K562 (cell line): ENCODE data around the gene OR2AG1. TPM values are rescaled to one million over a fixed set of nuclear protein-coding genes. Genes with fewer than 3 reads are reported as not detected.

Experiments
- CBX2 ChIP-seq: fragments of 200-600 bp; sonication (generic); IDR thresholded peaks from one replicate; pipeline ENCODE4 v1.6.1; 2012; ENCODE audit warnings: mild to moderate bottlenecking, low read length, inconsistent platforms; ENCODE audit not compliant: insufficient read depth, poor library complexity, severe bottlenecking
- ETV1 ChIP-seq: fragments of 450-650 bp; conservative IDR thresholded peaks from 2 replicates; pipeline ENCODE4 v1.6.1; 2016; ENCODE audit warnings: missing genetic modification characterization, control low read depth, low read depth, missing compliant biosample characterization
- GABPA ChIP-seq: fragments of 200-800 bp; sonication (Bioruptor generic); conservative IDR thresholded peaks from 2 replicates; pipeline ENCODE4 v1.6.1; 2016; ENCODE audit warnings: low read depth, missing genetic modification characterization, missing compliant biosample characterization
- GABPB2 ChIP-seq: fragments of 250-450 bp; sonication (Bioruptor Pico); conservative IDR thresholded peaks from 2 replicates; pipeline ENCODE4 v1.5.1; 2021; ENCODE audit warnings: mild to moderate bottlenecking
- JUN ChIP-seq, 2 experiments: sonication (generic) in 1 of 2; formaldehyde crosslinking in 1 of 2; IDR thresholded peaks; 2 replicates each; pipeline versions ENCODE4 v1.6.1 to v1.8.0; 2012 to 2022; ENCODE audit warnings: borderline replicate concordance in 2 of 2, mild to moderate bottlenecking in 2 of 2, improper control_type of control experiment in 1 of 2, low read depth in 1 of 2, low read length in 1 of 2, missing genetic modification reagents in 1 of 2
- KLF16 ChIP-seq: IDR thresholded peaks from 2 replicates; pipeline ENCODE4 v1.6.1; 2016; ENCODE audit warnings: antibody characterized with exemption
- MYC ChIP-seq, 2 experiments: fragments of 250-450 bp in 1 of 2; sonication (Bioruptor Pico) in 1 of 2; IDR thresholded peaks; 2 replicates each; pipeline versions ENCODE4 v1.5.1 to v1.6.1; 2012 to 2021; ENCODE audit warnings: low read depth in 2 of 2, borderline replicate concordance in 1 of 2, improper control_type of control experiment in 1 of 2, low read length in 1 of 2, mild to moderate bottlenecking in 1 of 2, moderate library complexity in 1 of 2
- NCOA1 ChIP-seq: fragments of 450-650 bp; IDR thresholded peaks from 2 replicates; pipeline ENCODE4 v1.6.1; 2016; ENCODE audit warnings: low read depth
- POU5F1 ChIP-seq: fragments of 150-350 bp; IDR thresholded peaks from 2 replicates; pipeline ENCODE4 v1.6.1; 2014; ENCODE audit warnings: borderline replicate concordance, low read length, low read depth, mild to moderate bottlenecking; ENCODE audit not compliant: partially characterized antibody
- PTRF ChIP-seq: fragments of 450-650 bp; IDR thresholded peaks from 2 replicates; pipeline ENCODE4 v1.6.1; 2016; ENCODE audit warnings: mild to moderate bottlenecking, missing genetic modification characterization, missing compliant biosample characterization
- SMARCC2 ChIP-seq: fragments of 450-650 bp; IDR thresholded peaks from 2 replicates; pipeline ENCODE4 v1.6.1; 2017; ENCODE audit warnings: antibody characterized with exemption, moderate library complexity, mild to moderate bottlenecking, low read depth
- SMC3 ChIP-seq: conservative IDR thresholded peaks from 2 replicates; pipeline ENCODE4 v1.6.1; 2011; ENCODE audit warnings: low read depth, low read length, improper control_type of control experiment; ENCODE audit not compliant: insufficient read depth
- SOX6 ChIP-seq: fragments of 450-650 bp; IDR thresholded peaks from 2 replicates; pipeline ENCODE4 v1.6.1; 2014; ENCODE audit warnings: mild to moderate bottlenecking
- SRSF1 ChIP-seq: fragments of 200-400 bp; formaldehyde crosslinking; IDR thresholded peaks from 2 replicates; pipeline ENCODE4 v1.6.1; 2017; ENCODE audit warnings: mild to moderate bottlenecking, low read depth, low read length, moderate library complexity
- TAF15 ChIP-seq: fragments of 200-400 bp; formaldehyde crosslinking; IDR thresholded peaks from 2 replicates; pipeline ENCODE4 v1.6.1; 2017; ENCODE audit warnings: mild to moderate bottlenecking, low read depth, low read length, moderate library complexity
- ZKSCAN8 ChIP-seq: fragments of 200-800 bp; sonication (Bioruptor generic); IDR thresholded peaks from 2 replicates; pipeline ENCODE4 v1.6.1; 2016; ENCODE audit warnings: missing genetic modification characterization, missing compliant biosample characterization
- ZNF143 ChIP-seq: sonication (generic); formaldehyde crosslinking; IDR thresholded peaks from 2 replicates; pipeline ENCODE4 v1.9.0; 2022; ENCODE audit warnings: mild to moderate bottlenecking, missing genetic modification reagents
- ZNF175 ChIP-seq: fragments of 200-800 bp; sonication (Bioruptor generic); IDR thresholded peaks from 2 replicates; pipeline ENCODE4 v1.6.1; 2016; ENCODE audit warnings: low read depth, mild to moderate bottlenecking, missing genetic modification characterization, missing compliant biosample characterization
- ZNF324 ChIP-seq: fragments of 250-450 bp; sonication (Bioruptor Pico); IDR thresholded peaks from 2 replicates; pipeline ENCODE4 v1.4.0; 2020; ENCODE audit warnings: mild to moderate bottlenecking
- ZNF444 ChIP-seq: fragments of 250-450 bp; sonication (Bioruptor Pico); IDR thresholded peaks from 2 replicates; pipeline ENCODE4 v1.4.0; 2020; ENCODE audit warnings: mild to moderate bottlenecking, moderate library complexity
- ZNF589 ChIP-seq: fragments of 200-800 bp; sonication (Bioruptor generic); IDR thresholded peaks from 2 replicates; pipeline ENCODE4 v1.6.1; 2016; ENCODE audit warnings: low read depth, missing genetic modification characterization, missing compliant biosample characterization
- ZNF780A ChIP-seq: fragments of 250-450 bp; sonication (Bioruptor Pico); IDR thresholded peaks from 2 replicates; pipeline ENCODE4 v1.5.0; 2021; ENCODE audit warnings: mild to moderate bottlenecking
- polyA plus RNA-seq, 8 experiments: library from polyadenylated mRNA; depleted of rRNA in 4 of 8; stranded (reverse) in 5 of 8; unstranded in 3 of 8; fragments of >200 nt; fragmentation: Nextera tagmentation in 2 of 8; fragmentation: Illumina TruSeq in 1 of 8; extraction: Ambion mirVana in 2 of 8; extraction: Trizol in 1 of 8; gene quantifications; 2 replicates each; pipeline versions ENCODE4 v1.2.1 to v1.2.3, GENCODE V29; 2011 to 2014; ENCODE audit warnings: inconsistent platforms in 1 of 8, missing spikeins in 1 of 8
- total RNA-seq, 7 experiments: library from RNA; depleted of rRNA in 6 of 7; stranded (reverse); fragments of >200 nt in 6 of 7; fragmentation: Illumina TruSeq in 2 of 7; extraction: Trizol in 2 of 7; gene quantifications; 2 replicates each; pipeline versions ENCODE4 v1.2.1 to v1.2.3, GENCODE V29; 2011 to 2021; ENCODE audit warnings: low replicate concordance in 1 of 7
- TF ChIP-seq, protein P1 (sequence below): fragments of 450-650 bp; formaldehyde crosslinking; IDR thresholded peaks from 2 replicates; pipeline ENCODE4 v1.4.0; 2022; ENCODE audit warnings: missing genetic modification characterization
- TF ChIP-seq, protein P2 (sequence below): fragments of 450-650 bp; IDR thresholded peaks from 2 replicates; pipeline ENCODE4 v1.6.1; 2018; ENCODE audit warnings: mild to moderate bottlenecking, low read depth; ENCODE audit not compliant: partially characterized antibody

The OR2AG1 gene
- total and polyA plus RNA-seq, 9 of the 15 experiments (the other 6 are each of a cell fraction or from before 2014, with no cell fraction given) = 0.05 to 0.11 (median 0.07) TPM; not detected in 5

DNA sequence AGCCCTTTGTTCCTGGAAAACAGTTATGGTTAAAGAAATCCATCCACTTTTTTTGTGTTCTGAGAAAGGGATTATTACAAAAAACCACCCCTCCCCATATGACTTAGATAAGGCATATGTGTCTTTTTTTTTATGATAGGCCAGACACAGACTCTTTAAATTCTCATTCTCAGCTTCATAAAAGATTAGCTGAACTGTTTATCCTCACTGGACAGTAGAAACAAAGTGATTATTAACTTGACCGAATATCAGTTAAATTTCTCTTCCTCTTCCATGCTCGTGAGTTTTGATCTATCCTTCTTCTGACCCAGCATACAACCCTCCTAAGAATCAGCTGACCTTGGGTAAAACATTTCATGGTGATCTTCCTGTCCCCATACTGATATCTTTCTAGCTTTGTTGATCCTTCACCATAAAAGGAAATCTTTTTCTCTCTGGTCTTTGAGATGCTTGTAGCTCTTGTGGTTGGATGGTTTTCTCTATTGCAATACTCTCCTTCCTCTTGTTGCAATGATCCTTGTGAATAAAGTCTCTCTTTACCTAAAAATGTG, 37.3 kb upstream of the OR2AG1 start (continued):
- TF ChIP-seq, protein P1, sequence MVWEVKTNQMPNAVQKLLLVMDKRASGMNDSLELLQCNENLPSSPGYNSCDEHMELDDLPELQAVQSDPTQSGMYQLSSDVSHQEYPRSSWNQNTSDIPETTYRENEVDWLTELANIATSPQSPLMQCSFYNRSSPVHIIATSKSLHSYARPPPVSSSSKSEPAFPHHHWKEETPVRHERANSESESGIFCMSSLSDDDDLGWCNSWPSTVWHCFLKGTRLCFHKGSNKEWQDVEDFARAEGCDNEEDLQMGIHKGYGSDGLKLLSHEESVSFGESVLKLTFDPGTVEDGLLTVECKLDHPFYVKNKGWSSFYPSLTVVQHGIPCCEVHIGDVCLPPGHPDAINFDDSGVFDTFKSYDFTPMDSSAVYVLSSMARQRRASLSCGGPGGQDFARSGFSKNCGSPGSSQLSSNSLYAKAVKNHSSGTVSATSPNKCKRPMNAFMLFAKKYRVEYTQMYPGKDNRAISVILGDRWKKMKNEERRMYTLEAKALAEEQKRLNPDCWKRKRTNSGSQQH = no peak
- TF ChIP-seq PTRF (tag) (no peak), ZNF175 (CRISPR knock-in tag) (no peak), ETV1 (peak; percentile 43; the same call in 1 of the 2 replicates), GABPB2 (CRISPR knock-in tag) (no peak), KLF16 (no peak), ZNF589 (CRISPR knock-in tag) (0 out of 2 replicates have a peak, but pooled peaks have one; percentile 81), SRSF1 (no peak), ZNF444 (CRISPR knock-in tag) (no peak), MYC (IDR thresholded peaks at IDR 0.05; ENCODE audit: low read depth, low read length) (peak; percentile 34; the same call in 1 of the 2 replicates), MYC (CRISPR knock-in tag; IDR thresholded peaks at IDR 0.05; ENCODE audit: borderline replicate concordance, low read depth) (no peak), ZNF324 (CRISPR knock-in tag) (no peak), ZKSCAN8 (CRISPR knock-in tag) (0 out of 2 replicates have a peak, but pooled peaks have one; percentile 36), NCOA1 (no peak), JUN (IDR thresholded peaks at IDR 0.05; ENCODE audit: borderline replicate concordance, low read depth, low read length) (0 out of 2 replicates have a peak, but pooled peaks have one; percentile 26), JUN (CRISPR knock-in tag; IDR thresholded peaks at IDR 0.05; ENCODE audit: borderline replicate concordance) (no peak), TAF15 (no peak), SMARCC2 (no peak), ZNF143 (no peak), ZNF780A (no peak), SMC3 (no peak), CBX2 (no peak), GABPA (0 out of 2 replicates have a peak, but pooled peaks have one; percentile 14), SOX6 (peak; percentile 43; the same call in 1 of the 2 replicates), POU5F1 (no peak)
- TF ChIP-seq, protein P2, sequence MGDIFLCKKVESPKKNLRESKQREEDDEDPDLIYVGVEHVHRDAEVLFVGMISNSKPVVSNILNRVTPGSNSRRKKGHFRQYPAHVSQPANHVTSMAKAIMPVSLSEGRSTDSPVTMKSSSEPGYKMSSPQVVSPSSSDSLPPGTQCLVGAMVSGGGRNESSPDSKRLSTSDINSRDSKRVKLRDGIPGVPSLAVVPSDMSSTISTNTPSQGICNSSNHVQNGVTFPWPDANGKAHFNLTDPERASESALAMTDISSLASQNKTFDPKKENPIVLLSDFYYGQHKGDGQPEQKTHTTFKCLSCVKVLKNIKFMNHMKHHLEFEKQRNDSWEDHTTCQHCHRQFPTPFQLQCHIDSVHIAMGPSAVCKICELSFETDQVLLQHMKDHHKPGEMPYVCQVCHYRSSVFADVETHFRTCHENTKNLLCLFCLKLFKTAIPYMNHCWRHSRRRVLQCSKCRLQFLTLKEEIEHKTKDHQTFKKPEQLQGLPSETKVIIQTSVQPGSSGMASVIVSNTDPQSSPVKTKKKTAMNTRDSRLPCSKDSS = no peak
